Right ventricle myocardium superior (tissue), 1 donor: ENCODE results near the gene TMEM243. TPM values are rescaled to one million over a fixed set of nuclear protein-coding genes. Genes with fewer than 3 reads are reported as not detected.

Experiments used
- ATAC-seq: fragments of 200-7000 bp; cut with Tn5 transposase; one replicate; pipeline ENCODE4 v1.9.1; 2020; ENCODE audit warnings: mild to moderate bottlenecking; ENCODE audit not compliant: poor library complexity
- DNase-seq: peaks from one replicate; pipeline ENCODE4 v3.0.0-alpha.2; 2020
- intact Hi-C: fragments of 100-400 bp; cut with DNase I; formaldehyde crosslinking; loops from one replicate; pipeline ENCODE4 v1.11.2; 2022
- total RNA-seq: library from RNA; stranded (reverse); fragmentation: NEBNext Ultra II Directional; extraction: Animal tissue kit (Norgen Biotek cat#: 25700); gene quantifications from one replicate; pipeline ENCODE4 v1.2.1, GENCODE V29; 2021
- donor health status: DM: no; HTN: yes; CAD: no; lungs with severe emphysema.

TMEM243 gene
- total RNA-seq, 1 donor from 2014 or later: 4.8 TPM

DNA sequence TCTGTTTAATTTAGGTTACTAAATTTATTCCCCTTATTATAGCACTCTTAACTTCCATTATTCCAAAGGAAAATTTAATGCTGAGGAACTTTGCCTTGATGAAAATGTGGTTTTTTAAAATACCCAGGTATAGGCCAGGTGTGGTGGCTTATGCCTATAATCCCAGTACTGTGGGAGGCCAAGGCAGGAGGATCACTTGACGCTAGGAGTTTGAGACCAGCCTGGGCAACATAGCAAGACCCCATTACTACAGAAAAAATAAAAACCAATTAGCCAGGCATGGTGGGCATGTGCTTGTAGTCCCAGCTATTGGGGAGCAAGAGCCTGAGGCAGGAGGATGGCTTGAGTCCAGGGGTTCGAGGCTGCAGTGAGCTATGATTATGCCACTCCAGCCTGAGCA lies 32.4 kb downstream of the TMEM243 start:
- ATAC-seq (no peak), DNase-seq (no peak)
- intact Hi-C loops: no loop called here

DNA sequence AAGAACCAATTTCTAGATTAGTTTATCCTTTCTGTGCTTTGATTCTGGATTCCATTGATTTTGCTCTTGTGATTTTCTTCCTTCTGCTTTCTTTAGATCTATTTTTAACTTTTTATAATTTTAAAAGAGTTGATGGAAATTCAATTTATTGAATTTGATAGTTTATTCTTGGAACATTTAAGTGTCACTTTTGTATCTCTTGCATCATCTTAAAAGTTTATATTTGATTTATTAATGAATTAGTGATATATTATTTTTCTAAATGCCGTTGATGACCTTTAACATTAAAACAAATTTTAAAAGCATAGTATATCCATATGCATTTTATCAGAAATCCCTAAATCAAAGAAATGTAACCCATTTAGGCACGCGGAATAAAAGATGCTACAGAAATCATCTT lies 40.4 kb downstream of the TMEM243 start:
- no peak for DNase-seq
- ATAC-seq: no peak
- intact Hi-C loops: no loop called here

DNA sequence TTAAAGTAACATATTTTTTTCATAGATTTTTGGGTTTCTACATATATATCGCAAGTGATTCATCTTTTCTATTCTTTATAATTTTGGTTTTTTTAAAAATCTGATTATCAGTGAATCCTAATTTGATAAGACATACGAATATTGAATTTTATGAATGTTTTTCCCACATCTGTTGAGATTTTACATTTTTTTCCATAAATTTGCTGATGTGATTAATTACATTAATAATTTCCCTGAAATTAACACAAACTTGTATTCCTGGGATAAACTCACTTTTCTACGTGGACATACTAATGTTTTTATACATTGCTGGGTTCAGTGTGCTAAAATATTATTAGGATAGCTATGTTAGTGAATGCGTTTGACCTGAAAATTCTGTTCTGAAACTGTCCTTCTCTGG lies 41.2 kb downstream of the TMEM243 start:
- intact Hi-C loops: no loop called here
- ATAC-seq: no peak
- no peak for DNase-seq

DNA sequence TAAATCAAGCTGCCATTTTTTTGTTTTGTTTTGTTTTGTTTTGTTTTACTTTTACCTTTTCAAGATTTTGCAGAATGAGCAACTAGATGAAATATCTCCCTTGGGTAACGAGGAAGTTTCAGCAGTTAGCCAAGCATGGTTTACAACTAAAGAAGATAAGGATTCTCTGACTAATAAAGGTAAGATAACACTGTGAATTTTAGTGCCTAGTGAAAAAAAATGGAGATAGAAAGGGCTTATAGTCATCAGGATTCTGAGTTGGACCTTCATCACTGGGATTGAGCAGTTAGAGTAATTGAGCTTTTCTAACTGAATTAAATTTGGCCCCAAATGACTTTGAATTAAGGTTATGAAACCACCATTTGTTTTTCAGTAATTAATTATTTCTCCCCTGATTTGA lies 46.1 kb downstream of the TMEM243 start:
- intact Hi-C loops: no loop called here
- DNase-seq (no peak), ATAC-seq (no peak)

DNA sequence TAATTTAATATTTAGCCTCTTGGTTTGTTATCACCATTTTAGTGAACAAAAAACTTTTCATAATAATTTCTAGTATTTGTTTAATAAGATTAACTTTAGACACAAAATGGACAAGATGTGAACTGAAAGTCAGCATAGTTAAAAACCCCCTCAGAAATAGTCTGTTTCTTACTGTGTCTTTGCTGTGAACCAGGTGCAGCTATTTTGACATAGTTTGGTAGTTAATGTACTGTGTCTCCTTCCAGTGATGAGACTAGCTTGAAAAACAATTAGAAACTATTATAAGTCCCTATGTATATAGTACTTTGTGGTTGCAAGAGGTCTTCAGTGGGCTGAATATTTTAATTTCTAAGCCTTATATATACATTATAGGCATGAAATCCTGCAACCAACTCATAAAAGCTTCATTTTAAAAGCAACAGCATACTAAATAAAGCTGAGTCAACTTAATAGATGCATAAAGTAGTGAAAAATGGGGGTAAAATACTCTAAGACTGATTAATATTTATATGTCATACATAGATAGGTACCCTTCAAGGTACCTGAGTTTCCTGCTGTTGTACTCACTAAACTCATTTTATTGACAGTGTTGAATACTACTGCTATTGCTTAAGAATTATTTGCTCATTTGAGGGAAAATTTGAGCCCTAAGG lies 48.1 kb downstream of the TMEM243 start:
- DNase-seq (no peak), ATAC-seq (no peak)
- intact Hi-C loops: no loop called here

DNA sequence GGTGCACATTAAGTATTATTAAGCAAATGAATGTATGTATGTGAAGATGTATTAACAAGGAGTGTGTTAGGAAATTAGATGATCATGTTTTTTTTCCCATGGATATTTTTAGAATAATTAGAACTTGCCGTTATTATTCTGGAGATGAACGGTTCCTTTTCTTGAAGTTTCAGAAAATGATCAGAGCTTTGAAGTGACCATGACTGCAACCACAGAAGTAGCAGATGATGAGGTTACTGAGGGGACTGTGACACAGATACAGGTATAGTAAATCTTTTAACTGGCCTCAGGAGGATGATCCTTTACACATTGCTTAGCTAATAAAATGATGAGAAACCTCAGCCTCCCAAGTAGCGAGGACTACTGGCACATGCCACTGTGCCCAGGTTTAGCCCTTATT lies 48.7 kb downstream of the TMEM243 start:
- intact Hi-C loops: no loop called here
- ATAC-seq: no peak

DNA sequence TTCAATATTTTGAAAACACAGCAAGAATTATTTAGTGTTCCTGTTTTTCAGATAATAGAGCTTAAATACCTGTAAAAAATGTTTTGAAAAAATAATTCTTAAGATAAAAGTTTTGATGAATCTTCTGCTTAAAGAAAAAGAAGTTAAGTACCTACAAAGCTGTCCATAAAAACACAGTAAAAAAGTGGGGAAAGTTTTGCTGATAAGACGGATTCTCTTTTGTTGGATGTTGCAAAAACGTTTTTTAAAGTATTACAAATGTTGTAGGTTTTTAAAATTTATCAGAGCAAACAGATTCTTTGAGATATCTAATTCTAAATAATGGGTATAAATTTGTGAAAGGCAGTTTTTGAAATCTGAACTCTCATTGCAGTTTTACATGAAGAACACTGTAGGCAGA lies 55.1 kb downstream of the TMEM243 start:
- no peak for ATAC-seq
- intact Hi-C loops: no loop called here
- no peak for DNase-seq

More for the DNA sequence above, 48.7 kb downstream of the TMEM243 start:
- no peak for DNase-seq

DNA sequence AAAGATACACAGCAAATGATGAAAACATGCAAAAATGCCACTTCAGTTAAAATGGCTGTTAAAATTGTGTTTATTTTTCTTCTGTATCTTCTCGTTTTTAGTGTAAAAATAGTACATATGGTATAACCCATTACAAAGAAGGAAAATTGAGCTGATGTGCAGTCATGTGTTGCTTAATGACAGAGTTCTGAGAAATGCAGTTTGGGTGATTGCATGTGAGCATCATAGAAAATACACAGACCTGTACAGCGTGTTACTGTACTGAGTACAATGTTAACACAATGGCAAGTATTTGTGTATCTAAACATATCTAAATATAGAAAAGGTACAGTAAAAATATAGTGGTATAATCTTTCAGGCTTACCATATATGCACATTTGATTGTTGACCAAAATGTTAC lies 60.0 kb downstream of the TMEM243 start:
- DNase-seq (no peak), ATAC-seq (no peak)
- intact Hi-C loops: no loop called here

DNA sequence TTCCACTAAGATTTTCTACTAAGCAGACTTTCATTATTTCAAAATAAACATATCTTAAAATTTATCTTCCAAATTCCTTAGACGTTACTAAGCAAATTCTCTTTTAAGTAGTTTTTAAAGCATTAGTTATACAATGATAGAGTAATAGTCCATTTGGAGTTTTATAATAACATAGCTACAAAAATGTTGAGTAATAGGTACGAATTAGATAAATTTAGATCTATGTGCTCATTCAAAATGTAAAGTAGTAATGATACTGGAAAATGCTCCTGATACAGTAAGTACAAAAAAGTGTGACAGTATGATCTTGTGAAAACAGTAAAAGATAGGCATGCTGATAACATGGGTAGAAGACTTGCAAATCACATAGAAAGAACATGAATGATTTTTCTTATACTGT lies 62.8 kb downstream of the TMEM243 start:
- ATAC-seq (no peak), DNase-seq (no peak)
- intact Hi-C loops: no loop called here

DNA sequence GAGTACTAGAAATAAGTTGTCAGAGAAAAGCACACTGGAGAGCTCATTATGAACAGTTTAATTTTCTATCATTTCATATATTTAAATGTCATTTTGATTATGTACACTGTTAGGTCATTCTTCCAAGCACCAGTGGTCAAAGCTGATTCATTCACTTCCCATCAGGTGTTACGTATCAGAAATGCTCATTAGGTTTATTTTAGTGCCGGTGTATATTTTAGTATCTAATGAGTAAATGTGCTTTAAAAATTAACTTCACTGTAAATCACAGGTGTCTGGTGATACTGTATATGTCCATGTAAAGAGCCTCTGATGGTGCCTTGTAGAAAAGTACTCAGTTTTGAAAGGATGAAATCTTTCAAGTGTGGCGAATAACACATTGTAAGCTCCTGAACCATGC lies 63.7 kb downstream of the TMEM243 start:
- no peak for DNase-seq
- intact Hi-C loops: no loop called here

DNA sequence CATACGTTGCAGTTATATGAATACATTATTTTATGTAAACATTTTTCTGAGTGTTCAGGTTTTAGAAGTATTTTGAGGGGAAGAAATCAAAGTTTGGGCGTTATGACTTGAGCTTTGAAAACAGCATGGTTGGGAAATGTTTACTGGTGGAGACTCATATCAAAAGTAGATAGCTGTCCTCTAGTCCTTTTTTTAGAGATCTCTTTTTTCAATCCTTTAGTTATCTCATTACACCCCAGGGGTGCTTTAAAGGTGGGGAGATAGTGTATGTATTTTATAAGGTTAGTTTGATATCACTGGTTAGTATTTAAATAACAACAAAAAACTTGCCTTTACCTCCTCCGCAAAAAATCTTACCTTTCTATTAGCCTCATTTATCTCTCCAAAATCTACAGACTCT lies 65.0 kb downstream of the TMEM243 start:
- intact Hi-C loops: loop anchor here (5.0 kb wide), 1 partner anchor 63 kb away; the partner anchor contains the start of gene TMEM243
- ATAC-seq: no peak
- DNase-seq: no peak

More for the DNA sequence above, 63.7 kb downstream of the TMEM243 start:
- no peak for ATAC-seq

DNA sequence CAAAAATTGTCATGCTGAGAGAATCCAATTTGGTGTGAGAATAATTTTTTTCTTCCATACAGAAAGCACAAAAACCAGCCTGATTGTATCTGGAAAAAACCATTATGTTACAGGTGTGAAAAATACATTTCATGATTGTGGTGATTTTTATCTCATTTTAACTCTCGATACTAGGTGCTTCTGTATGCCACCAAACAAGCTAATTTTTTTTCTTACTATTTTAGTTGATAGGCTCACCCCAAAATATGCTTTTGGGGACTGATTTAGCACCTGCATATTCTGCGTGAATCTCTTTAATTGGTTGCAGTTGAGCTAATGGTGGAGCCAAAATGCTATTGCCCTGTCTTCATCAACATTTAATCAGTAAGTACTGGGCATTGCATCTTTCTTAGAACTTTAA lies 65.4 kb downstream of the TMEM243 start:
- ATAC-seq (no peak), DNase-seq (no peak)
- intact Hi-C loops: loop anchor here (5.0 kb wide), 1 partner anchor 63 kb away; the partner anchor contains the start of gene TMEM243

DNA sequence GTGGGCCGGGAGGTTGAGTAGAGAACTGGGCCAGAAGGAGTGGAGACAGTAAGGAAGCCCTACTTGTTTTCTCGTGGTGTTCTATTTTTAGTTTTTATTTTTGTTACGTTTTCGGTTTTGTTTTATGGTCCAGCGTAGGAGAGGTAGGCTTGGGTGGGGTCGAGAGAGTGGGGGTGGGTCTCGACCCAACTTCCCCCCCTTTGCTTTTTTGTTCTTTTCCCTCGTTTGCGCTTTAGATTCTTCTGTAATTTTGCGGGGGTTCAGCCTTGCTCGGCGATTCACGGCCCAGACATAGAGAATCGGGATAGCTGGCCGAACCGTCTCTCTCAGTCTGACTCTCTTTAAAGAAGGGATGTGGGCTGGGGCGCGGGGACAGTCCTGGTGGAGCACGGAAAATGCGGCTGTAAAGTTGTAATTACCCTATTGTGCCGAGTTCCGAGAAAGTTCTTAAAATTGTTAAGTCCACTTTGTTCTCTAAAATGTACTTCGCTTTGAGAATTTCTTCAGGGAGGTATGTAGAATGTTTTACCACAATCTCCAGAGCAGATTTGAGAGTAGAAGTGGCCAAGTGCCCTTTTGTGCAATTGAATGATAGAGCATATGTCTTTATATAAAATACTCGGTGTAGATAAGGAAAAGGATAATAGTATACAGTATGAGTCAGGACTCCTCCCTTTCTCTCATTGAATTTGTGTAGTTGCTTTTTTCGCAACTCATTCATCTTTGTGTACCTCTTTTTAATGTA lies 66.5 kb downstream of the TMEM243 start:
- peak; percentile 36 for ATAC-seq
- peak; percentile 44 for DNase-seq
- intact Hi-C loops: loop anchor here (5.0 kb wide), 1 partner anchor 64 kb away; the partner anchor contains the start of gene TMEM243

DNA sequence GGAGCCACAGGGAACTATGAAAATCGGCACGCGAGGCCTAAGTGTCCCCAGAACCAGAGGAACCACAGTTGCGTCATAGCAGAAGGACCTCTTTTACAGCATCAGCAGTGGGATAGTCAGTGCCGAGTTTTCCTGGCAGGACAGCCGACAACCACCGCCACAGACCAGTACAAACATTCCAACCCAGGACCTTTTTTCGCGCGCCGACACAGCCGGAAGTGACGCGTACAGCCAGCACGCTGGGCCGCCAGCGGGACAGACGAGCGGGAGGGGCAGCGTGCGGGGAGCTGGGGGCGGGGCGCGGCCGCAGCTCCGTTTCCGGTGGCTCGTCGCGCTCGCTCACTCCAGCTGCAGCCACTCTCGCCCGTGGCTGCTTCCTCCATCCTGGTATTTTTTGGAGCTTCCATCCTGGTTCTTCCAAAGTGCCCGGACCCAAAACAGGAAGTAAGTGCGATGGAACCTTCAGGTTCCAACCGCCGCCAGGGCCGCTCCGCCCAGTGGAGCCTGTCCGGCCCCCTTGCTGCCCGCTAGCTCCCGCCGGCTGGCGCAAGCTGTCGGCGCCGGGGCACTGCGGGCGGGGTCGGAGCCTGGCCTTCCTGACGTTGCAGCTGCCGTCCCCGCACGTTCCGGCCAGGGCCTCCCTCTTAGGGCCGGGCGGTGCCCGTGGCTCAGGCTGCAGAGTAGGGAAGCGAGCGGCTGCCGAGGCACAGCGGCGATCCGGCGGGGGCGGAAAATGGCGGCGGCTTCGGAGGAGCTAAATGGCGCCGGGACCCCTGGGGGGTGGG lies 67.2 kb downstream of the TMEM243 start, which contains the start of gene DMTF1:
TSS of gene DMTF1 (plus strand) at position 342 of the 785 bp plus-strand sequence. CDS start 12,489 bp downstream, outside the sequence.
- intact Hi-C loops: loop anchor here (5.0 kb wide), 1 partner anchor 65 kb away; the partner anchor contains the start of gene TMEM243
- ATAC-seq: peak; percentile 99
- peak; percentile 97 for DNase-seq

DNA sequence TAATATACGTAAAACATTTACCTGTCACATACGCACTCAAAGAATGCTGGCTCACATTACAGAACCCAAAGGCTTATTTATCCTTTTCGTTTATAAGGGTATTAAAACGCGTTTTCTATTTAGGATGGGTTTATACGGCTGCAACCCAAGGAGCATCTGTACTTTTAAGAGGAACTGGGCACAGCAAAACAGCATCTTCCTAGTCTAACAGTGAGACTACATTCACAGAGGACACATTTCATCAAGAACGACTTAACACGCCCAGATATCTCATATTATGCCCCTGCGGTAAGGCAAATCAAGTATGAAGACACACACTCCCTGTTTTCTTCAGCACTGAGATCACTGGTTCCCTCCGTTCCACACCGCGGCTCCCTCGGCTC lies 67.8 kb downstream of the TMEM243 start:
- intact Hi-C loops: loop anchor here (5.0 kb wide), 1 partner anchor 66 kb away; the partner anchor contains the start of gene TMEM243
- no peak for DNase-seq
- peak; percentile 65 for ATAC-seq

DNA sequence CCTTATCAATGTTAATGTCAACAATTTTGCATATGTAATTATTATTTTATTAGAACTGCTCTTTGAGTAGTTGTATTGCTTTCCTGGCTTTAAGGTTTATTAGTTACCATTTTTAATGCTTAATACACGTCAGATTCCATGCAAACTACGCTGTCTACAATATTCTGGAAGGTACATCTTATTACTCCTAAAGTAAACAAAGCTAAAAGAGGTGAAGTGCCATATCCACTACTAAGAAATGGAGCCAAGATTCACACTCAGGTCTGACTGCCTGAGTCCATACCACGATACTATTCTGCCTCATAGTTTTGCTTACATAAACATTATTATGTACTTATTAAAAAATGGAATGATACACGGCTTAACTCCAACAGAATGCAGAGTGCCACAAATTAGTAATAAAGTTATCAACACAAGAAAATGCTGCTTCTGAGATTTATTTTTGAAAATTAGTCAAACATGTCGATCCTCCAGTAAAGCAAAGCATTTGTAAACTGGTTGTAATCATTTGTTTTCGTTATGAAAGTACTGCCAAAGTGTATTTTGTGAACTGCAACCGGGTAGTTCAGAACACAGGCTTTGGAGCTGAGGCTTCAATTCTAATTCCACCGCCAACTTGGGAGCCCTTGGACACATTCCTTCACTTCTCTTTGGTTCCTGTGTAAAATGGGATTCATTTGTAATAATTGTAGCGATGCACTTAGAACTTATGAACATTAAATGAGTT lies 68.4 kb downstream of the TMEM243 start:
- ATAC-seq (no peak), DNase-seq (no peak)
- intact Hi-C loops: loop anchor here (5.0 kb wide), 1 partner anchor 66 kb away; the partner anchor contains the start of gene TMEM243

DNA sequence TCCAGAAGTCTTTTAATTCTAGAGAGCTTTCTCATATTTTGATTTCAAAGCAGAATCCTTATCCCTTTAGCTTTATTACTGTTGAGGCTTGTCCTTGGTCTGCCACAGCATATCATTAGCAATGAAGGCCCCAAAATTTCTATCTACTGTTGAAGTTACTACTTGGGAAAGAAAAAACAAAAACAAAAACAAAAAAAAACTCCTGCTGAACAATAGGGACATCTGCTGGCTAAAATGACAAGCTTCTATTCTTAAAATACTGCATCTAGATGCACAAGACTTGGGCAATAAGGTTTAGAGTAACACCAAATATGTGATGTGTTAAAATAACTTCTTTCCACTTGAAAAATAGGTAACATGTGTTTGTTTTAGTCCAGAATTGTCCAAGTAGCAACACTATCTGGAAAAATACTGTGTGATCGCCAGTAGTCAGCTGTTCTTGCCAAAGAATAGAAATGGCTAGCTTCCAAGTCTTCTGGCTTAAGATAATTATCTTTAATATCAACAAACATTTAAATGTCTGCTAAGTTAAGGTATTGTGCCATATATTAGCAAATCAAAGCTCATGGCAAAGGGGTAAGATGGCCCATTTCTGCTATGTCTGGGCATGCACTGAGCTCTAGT lies 71.1 kb downstream of the TMEM243 start:
- no peak for ATAC-seq

DNA sequence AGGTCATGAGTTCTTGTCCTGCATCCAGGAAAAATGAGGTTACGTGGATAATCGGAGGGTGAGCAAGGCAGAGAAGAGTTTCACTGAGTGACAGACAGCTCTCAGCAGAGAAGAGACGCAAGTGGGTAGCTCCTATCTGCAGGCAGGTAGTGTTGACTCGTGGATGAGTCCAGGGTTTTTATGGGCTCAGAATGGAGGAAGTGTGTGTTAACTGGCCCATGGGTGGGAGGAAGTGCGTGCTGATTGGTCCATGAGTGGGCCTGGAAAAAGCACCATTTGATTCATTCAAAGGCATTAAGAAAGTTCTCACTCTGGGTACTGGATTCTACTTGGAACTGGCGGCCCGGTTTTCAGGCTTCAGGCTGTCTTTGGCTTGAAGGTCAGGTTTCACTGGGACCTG lies 72.0 kb downstream of the TMEM243 start:
- intact Hi-C loops: loop anchor here (5.0 kb wide), 1 partner anchor 210 kb away; no protein-coding TSS in a partner anchor
- ATAC-seq: no peak
- no peak for DNase-seq

More for the DNA sequence above, 71.1 kb downstream of the TMEM243 start:
- DNase-seq: no peak
- intact Hi-C loops: loop anchor here (5.0 kb wide), 1 partner anchor 211 kb away; no protein-coding TSS in a partner anchor
